Erythroblast (primary cell): ENCODE results near the gene CPNE8.

Experiments
- GATA1 ChIP-seq: IDR thresholded peaks from 2 replicates; pipeline ENCODE4 v1.6.1; 2011; ENCODE audit warnings: low read depth, mild to moderate bottlenecking, control low read depth, low read length, moderate library complexity
- POLR2A ChIP-seq: IDR thresholded peaks from 2 replicates; pipeline ENCODE4 v1.6.1; 2011; ENCODE audit warnings: mild to moderate bottlenecking, low read length

- TF ChIP-seq POLR2A: no peak
- no peak for TF ChIP-seq GATA1
Measured at GRCh38 chr12:38844267-38844666, 61.1 kb downstream of the CPNE8 start.
